SK-N-SH treated with all-trans-retinoic acid at 6 μM for 48 hours (cell line): ENCODE measurements around the gene SUSD4.

Source experiments
- ATAC-seq: fragments of 200-7000 bp; cut with Tn5 transposase; 3 replicates; pipeline ENCODE4 v1.9.1; 2020; ENCODE audit warnings: mild to moderate bottlenecking, moderate library complexity
- ARNTL ChIP-seq: fragments of 450-650 bp; formaldehyde crosslinking; IDR thresholded peaks from 2 replicates; pipeline ENCODE4 v1.5.0; 2020; ENCODE audit warnings: low read depth, mild to moderate bottlenecking, moderate library complexity, borderline replicate concordance
- BACH2 ChIP-seq: fragments of 250-450 bp; sonication (Bioruptor Pico); IDR thresholded peaks from 2 replicates; pipeline ENCODE4 v1.9.0; 2021; ENCODE audit warnings: mild to moderate bottlenecking, borderline replicate concordance
- CSDC2 ChIP-seq: fragments of 250-450 bp; sonication (Bioruptor Pico); IDR thresholded peaks from 2 replicates; pipeline ENCODE4 v1.5.0; 2020; ENCODE audit warnings: mild to moderate bottlenecking, moderate library complexity
- ESRRG ChIP-seq: fragments of 250-450 bp; sonication (Bioruptor Pico); IDR thresholded peaks from 2 replicates; pipeline ENCODE4 v1.6.1; 2021; ENCODE audit warnings: mild to moderate bottlenecking
- GLIS3 ChIP-seq: fragments of 250-450 bp; sonication (Bioruptor Pico); IDR thresholded peaks from 2 replicates; pipeline ENCODE4 v1.5.0; 2020; ENCODE audit warnings: mild to moderate bottlenecking, moderate library complexity
- PPARA ChIP-seq: fragments of 250-450 bp; sonication (Bioruptor Pico); IDR thresholded peaks from 2 replicates; pipeline ENCODE4 v1.5.0; 2020; ENCODE audit warnings: mild to moderate bottlenecking, borderline replicate concordance
- SNAI2 ChIP-seq: fragments of 250-450 bp; sonication (Bioruptor Pico); IDR thresholded peaks from 2 replicates; pipeline ENCODE4 v1.5.0; 2020; ENCODE audit warnings: mild to moderate bottlenecking, moderate library complexity
- TCF4 ChIP-seq: fragments of 250-450 bp; sonication (Bioruptor Pico); IDR thresholded peaks from 2 replicates; pipeline ENCODE4 v1.8.0; 2021; ENCODE audit warnings: mild to moderate bottlenecking, moderate library complexity, borderline replicate concordance
- ZC3H10 ChIP-seq: fragments of 250-450 bp; sonication (Bioruptor Pico); IDR thresholded peaks from 2 replicates; pipeline ENCODE4 v1.5.1; 2021; ENCODE audit warnings: mild to moderate bottlenecking, moderate library complexity
- ZFP3 ChIP-seq: fragments of 250-450 bp; sonication (Bioruptor Pico); IDR thresholded peaks from 2 replicates; pipeline ENCODE4 v1.5.0; 2020; ENCODE audit warnings: mild to moderate bottlenecking, moderate library complexity
- ZFP30 ChIP-seq: fragments of 450-650 bp; formaldehyde crosslinking; IDR thresholded peaks from 2 replicates; pipeline ENCODE4 v1.5.0; 2022; ENCODE audit warnings: mild to moderate bottlenecking, moderate library complexity
- ZNF565 ChIP-seq: fragments of 450-650 bp; formaldehyde crosslinking; conservative IDR thresholded peaks from 2 replicates; pipeline ENCODE4 v1.5.0; 2020; ENCODE audit warnings: low read depth, mild to moderate bottlenecking, moderate library complexity
- ZNF70 ChIP-seq: fragments of 450-650 bp; formaldehyde crosslinking; IDR thresholded peaks from 2 replicates; pipeline ENCODE4 v1.5.0; 2020; ENCODE audit warnings: mild to moderate bottlenecking, moderate library complexity
- TF ChIP-seq, protein P1 (sequence below): fragments of 250-450 bp; sonication (Bioruptor Pico); IDR thresholded peaks from 2 replicates; pipeline ENCODE4 v1.8.0; 2021; ENCODE audit warnings: low read depth, mild to moderate bottlenecking, moderate library complexity, borderline replicate concordance
- TF ChIP-seq, protein P2 (sequence below): fragments of 250-450 bp; sonication (Bioruptor Pico); IDR thresholded peaks from 2 replicates; pipeline ENCODE4 v1.5.1; 2021; ENCODE audit warnings: mild to moderate bottlenecking, moderate library complexity
- TF ChIP-seq, protein P3 (sequence below): fragments of 250-450 bp; sonication (Bioruptor Pico); IDR thresholded peaks from 2 replicates; pipeline ENCODE4 v1.5.1; 2020; ENCODE audit warnings: low read depth, mild to moderate bottlenecking, moderate library complexity
- TF ChIP-seq, protein P4 (sequence below): fragments of 250-450 bp; sonication (Bioruptor Pico); IDR thresholded peaks from 2 replicates; pipeline ENCODE4 v1.8.0; 2020; ENCODE audit warnings: mild to moderate bottlenecking, moderate library complexity, borderline replicate concordance
- TF ChIP-seq, protein P5 (sequence below): fragments of 250-450 bp; sonication (Bioruptor Pico); IDR thresholded peaks from 2 replicates; pipeline ENCODE4 v1.5.0; 2020; ENCODE audit warnings: mild to moderate bottlenecking, moderate library complexity

Gene SUSD4

DNA sequence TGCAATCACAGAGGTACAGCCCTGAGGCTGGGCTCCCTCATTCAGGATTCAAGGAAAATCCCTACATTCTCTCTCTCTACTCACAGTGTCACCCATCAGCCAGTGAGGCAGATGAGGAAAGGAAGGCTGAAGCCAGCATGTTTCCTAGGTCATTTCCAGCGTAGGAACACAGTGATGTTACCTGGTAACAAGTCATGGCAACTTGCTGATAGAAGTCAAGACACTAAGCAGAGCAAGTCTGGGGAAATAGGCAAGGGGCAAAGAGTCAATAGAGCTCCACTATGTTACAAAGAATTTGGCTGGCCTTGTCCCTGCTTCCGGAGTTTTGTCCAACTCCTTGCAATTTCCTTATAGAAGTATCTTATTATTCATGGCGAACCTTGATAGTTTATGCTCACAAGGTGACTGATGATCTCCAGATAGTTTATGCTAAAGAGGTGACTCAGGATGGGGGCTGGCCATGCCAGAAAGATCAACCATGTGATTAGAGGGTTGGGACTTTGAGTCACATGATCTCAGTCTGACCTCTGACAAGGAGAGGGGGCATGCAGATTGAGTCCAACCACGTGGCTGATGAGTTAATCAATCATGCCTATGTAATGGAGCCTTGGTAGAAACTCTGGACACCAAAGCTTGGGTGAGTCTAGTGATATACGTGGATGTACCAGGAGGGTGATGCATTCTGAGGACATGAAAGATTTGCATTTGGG lies 51.1 kb downstream of the SUSD4 start:
- TF ChIP-seq ZC3H10 (CRISPR knock-in tag) (no peak), ESRRG (CRISPR knock-in tag) (no peak), ARNTL (CRISPR knock-in tag) (no peak), CSDC2 (CRISPR knock-in tag) (no peak), PPARA (no peak), GLIS3 (CRISPR knock-in tag) (no peak), BACH2 (CRISPR knock-in tag) (no peak)
- TF ChIP-seq, protein P1, sequence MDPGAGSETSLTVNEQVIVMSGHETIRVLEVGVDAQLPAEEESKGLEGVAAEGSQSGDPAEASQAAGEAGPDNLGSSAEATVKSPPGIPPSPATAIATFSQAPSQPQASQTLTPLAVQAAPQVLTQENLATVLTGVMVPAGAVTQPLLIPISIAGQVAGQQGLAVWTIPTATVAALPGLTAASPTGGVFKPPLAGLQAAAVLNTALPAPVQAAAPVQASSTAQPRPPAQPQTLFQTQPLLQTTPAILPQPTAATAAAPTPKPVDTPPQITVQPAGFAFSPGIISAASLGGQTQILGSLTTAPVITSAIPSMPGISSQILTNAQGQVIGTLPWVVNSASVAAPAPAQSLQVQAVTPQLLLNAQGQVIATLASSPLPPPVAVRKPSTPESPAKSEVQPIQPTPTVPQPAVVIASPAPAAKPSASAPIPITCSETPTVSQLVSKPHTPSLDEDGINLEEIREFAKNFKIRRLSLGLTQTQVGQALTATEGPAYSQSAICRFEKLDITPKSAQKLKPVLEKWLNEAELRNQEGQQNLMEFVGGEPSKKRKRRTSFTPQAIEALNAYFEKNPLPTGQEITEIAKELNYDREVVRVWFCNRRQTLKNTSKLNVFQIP, result no peak
- TF ChIP-seq, protein P2, sequence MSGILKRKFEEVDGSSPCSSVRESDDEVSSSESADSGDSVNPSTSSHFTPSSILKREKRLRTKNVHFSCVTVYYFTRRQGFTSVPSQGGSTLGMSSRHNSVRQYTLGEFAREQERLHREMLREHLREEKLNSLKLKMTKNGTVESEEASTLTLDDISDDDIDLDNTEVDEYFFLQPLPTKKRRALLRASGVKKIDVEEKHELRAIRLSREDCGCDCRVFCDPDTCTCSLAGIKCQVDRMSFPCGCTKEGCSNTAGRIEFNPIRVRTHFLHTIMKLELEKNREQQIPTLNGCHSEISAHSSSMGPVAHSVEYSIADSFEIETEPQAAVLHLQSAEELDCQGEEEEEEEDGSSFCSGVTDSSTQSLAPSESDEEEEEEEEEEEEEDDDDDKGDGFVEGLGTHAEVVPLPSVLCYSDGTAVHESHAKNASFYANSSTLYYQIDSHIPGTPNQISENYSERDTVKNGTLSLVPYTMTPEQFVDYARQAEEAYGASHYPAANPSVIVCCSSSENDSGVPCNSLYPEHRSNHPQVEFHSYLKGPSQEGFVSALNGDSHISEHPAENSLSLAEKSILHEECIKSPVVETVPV (CRISPR knock-in tag), result no peak
- TF ChIP-seq, protein P3, sequence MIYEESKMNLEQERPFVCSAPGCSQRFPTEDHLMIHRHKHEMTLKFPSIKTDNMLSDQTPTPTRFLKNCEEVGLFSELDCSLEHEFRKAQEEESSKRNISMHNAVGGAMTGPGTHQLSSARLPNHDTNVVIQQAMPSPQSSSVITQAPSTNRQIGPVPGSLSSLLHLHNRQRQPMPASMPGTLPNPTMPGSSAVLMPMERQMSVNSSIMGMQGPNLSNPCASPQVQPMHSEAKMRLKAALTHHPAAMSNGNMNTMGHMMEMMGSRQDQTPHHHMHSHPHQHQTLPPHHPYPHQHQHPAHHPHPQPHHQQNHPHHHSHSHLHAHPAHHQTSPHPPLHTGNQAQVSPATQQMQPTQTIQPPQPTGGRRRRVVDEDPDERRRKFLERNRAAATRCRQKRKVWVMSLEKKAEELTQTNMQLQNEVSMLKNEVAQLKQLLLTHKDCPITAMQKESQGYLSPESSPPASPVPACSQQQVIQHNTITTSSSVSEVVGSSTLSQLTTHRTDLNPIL, result no peak
- ATAC-seq, result no peak

DNA sequence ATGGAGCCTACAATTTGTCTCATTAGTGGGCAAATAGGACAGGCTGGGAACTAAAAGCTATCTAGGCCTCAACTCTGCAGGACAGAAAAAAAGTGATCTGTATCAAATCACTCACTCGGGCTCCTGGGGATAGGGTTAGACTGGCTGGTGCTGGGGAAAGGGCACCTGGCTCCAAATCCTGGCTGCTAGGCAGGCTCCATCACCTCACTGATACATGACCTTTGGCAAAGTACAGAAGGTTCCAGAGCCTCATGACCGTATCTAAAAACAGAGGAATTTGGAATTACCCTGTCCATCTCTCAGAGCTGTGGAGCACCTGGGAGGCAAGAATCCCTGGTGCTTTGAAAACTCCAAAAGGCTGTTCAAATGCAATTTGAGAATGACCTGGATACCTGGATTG lies 51.7 kb downstream of the SUSD4 start:
- TF ChIP-seq, protein P3, result no peak
- TF ChIP-seq SNAI2 (CRISPR knock-in tag) (no peak), TCF4 (CRISPR knock-in tag) (no peak), ZFP3 (CRISPR knock-in tag) (no peak), ZNF565 (CRISPR knock-in tag) (no peak), ZNF70 (no peak), ZFP30 (CRISPR knock-in tag) (no peak)
- TF ChIP-seq, protein P4, sequence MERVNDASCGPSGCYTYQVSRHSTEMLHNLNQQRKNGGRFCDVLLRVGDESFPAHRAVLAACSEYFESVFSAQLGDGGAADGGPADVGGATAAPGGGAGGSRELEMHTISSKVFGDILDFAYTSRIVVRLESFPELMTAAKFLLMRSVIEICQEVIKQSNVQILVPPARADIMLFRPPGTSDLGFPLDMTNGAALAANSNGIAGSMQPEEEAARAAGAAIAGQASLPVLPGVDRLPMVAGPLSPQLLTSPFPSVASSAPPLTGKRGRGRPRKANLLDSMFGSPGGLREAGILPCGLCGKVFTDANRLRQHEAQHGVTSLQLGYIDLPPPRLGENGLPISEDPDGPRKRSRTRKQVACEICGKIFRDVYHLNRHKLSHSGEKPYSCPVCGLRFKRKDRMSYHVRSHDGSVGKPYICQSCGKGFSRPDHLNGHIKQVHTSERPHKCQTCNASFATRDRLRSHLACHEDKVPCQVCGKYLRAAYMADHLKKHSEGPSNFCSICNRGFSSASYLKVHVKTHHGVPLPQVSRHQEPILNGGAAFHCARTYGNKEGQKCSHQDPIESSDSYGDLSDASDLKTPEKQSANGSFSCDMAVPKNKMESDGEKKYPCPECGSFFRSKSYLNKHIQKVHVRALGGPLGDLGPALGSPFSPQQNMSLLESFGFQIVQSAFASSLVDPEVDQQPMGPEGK (CRISPR knock-in tag), result no peak
- TF ChIP-seq, protein P5, sequence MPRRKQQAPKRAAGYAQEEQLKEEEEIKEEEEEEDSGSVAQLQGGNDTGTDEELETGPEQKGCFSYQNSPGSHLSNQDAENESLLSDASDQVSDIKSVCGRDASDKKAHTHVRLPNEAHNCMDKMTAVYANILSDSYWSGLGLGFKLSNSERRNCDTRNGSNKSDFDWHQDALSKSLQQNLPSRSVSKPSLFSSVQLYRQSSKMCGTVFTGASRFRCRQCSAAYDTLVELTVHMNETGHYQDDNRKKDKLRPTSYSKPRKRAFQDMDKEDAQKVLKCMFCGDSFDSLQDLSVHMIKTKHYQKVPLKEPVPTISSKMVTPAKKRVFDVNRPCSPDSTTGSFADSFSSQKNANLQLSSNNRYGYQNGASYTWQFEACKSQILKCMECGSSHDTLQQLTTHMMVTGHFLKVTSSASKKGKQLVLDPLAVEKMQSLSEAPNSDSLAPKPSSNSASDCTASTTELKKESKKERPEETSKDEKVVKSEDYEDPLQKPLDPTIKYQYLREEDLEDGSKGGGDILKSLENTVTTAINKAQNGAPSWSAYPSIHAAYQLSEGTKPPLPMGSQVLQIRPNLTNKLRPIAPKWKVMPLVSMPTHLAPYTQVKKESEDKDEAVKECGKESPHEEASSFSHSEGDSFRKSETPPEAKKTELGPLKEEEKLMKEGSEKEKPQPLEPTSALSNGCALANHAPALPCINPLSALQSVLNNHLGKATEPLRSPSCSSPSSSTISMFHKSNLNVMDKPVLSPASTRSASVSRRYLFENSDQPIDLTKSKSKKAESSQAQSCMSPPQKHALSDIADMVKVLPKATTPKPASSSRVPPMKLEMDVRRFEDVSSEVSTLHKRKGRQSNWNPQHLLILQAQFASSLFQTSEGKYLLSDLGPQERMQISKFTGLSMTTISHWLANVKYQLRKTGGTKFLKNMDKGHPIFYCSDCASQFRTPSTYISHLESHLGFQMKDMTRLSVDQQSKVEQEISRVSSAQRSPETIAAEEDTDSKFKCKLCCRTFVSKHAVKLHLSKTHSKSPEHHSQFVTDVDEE (CRISPR knock-in tag), result no peak
- no peak for ATAC-seq

DNA sequence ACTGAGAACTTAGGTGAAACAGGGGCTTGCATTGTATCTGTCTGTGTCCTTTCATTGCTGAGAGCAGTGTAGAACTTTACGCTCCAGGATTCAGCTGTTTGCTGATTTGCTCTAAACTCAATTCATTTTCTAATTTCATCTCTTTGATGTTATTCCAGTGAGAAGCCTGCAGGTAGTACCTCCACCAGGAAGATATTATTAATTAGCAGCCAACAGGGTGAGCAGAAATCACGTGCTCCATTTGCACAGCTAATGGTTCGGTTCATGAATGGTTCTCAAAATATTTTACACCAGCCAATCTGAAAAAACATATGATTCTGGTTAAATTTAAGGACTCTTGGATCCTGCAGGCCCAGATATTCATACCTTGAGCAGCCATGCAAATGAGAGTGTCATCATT lies 52.1 kb downstream of the SUSD4 start:
- no peak for TF ChIP-seq ZNF565 (CRISPR knock-in tag)
- TF ChIP-seq, protein P4 (CRISPR knock-in tag), result no peak
- TF ChIP-seq, protein P3, result no peak
- no peak for TF ChIP-seq ZNF70

More for the DNA sequence above, 52.1 kb downstream of the SUSD4 start:
- ATAC-seq, result no peak
